ENCODE measurements around the gene AGFG2.
"Not testable (repeated sequence)": the region's sequence is repeated elsewhere in the genome, so short reads cannot be mapped to it uniquely, and the experiment has no call there.

The AGFG2 gene

DNA sequence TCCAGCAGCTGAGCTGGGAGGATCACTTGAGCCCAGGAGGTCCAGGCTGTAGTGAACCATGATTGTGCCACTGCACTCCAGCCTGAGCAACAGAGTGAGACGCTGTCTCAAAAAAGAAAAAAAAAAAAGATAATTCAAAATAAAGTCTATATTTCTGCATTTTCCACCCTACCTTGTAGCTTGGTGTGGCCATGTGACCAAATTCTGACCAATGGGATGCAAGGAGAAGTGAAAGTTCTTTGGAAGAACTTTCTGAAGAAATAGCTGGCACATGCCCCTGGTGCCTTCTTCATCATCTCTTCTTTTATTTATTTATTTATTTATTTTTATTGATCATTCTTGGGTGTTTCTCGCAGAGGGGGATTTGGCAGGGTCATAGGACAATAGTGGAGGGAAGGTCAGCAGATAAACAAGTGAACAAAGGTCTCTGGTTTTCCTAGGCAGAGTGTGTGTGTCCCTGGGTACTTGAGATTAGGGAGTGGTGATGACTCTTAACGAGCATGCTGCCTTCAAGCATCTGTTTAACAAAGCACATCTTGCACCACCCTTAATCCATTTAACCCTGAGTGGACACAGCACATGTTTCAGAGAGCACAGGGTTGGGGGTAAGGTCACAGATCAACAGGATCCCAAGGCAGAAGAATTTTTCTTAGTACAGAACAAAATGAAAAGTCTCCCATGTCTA is 17.0 kb upstream of the AGFG2 start:
- not testable (repeated sequence) for DNase-seq

GRCh38 chr7:100523192-100523591 is 15.8 kb upstream of the AGFG2 start:
- not testable (repeated sequence) for DNase-seq

DNA sequence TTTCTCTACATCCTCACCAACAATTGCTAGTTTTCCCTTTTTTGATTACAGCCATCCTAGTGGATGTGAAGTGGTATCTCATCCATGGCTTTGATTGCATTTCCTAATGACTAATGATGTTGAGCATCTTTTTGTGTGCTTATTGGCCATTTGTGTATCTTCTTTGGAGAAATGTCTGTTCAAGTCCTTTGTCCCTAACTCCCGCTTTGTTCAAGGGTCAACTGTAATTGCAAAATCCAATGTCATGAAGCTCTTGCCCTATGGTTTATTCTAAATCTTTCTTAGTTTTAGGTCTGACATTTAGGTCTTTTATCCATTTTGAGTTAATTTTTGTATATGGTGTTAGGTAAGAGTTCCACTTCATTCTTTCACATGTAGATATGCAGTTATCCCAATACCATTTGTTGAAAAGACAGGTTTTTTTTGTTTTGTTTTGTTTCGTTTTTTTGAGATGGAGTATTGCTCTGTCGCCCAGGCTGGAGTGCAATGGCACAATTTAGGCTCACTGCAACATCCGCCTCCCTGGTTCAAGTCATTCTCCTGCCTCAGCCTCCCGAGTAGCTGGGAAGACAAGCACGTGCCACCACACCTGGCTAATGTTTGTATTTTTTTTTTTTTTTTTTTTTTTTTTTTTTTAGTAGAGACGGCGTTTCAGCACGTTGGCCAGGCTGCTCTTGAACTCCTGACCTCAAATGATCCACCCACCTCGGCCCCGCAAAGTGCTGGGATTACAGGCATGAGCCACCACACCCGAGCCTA is 10.7 kb upstream of the AGFG2 start:
- not testable (repeated sequence) for DNase-seq

- no peak for DNase-seq
Observed at GRCh38 chr7:100532165-100533022, 6.6 kb upstream of the AGFG2 start.

DNA sequence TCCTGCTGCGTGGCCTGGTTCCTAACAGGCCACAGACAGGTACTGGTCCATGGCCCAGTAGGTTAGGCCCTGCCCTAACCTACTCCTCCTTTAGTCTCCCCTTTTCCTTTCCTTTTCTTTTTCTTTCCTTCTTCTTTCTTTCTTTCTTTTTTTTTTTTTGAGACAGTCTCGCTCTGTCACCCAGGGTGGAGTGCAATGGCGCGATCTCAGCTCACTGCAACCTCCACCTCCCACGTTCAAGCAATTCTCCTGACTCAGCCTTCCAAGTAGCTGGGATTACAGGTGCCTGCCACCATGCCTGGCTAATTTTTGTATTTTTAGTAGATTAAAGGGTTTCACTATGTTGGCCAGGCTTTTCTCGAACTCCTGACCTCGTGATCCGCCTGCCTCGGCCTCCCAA is 3.0 kb upstream of the AGFG2 start:
- DNase-seq, result not testable (repeated sequence)

GRCh38 chr7:100536695-100537094 is 2.3 kb upstream of the AGFG2 start:
- not testable (repeated sequence) for DNase-seq

DNA sequence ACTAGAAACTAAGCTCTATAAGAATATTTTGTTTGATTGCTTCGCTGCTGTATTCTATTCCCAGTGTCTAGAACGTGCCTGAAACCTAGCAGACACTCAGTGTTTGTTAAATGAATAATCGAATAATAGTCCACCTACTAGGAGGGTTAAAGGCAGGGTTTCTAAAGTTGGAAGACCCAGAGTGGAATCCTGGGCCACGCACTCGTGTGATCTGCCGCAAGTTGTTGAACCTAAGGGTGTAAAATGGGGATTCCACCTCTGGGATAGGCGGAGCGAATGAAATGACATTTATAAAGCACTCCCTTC is 702 bp upstream of the AGFG2 start:
- DNase-seq, result no peak

DNA sequence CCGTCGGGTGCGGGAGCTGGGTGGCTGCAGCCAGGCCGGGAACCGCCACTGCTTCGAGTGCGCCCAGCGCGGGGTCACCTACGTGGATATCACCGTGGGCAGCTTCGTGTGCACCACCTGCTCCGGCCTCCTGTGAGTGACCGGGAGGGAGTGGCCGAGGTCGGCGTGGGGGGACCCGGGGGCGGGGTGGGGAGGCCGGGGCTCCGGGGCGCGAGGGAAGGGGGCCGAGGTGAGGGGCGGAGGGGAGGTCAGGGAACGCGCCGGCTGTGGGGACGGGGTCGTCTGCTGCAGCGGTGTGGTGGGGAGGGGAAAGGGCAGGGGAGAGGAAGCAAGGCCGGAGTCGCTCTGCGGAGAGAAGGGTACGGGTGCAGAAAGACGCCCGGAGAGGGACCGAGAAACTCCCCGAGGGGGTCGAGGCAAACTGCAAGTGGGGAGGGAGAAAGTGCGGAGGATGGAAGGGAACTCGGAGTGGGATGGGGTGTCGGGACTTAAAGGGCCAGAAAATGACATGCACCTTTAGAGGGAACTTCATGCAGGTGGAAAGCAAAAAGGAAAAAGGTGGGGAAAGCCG is 518 bp downstream of the AGFG2 start:
- no peak for DNase-seq

DNA sequence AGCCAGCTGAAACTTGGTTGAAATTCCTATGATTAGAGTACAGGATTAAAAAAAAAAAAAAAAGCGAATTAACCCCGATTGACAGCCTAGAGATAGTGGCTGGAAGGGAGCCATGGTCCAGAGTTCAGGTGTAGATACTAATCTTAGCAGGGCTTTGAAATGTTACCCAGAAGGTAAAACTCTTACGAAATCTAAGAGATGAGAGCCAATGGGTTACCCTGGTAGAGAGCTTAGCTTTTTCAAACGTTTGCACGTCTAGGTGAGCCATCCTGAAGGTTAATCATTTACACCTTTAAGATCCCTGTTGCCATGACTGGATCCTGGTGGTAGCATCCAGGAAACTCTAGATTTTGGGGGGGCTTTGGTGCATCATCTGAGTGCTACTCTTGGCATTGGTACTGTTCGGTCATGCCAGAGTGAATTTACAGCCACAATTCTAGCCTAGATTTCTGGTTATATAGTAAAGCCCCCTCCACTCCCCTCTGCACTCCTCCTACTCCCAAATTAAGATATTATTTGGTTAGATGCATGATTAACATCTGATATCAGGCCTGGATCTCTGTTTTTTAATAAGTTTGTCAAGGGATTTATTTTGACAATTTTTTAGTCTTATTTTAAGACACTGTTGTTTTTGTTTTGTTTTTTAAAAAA is 1.2 kb downstream of the AGFG2 start:
- no peak for DNase-seq

DNA sequence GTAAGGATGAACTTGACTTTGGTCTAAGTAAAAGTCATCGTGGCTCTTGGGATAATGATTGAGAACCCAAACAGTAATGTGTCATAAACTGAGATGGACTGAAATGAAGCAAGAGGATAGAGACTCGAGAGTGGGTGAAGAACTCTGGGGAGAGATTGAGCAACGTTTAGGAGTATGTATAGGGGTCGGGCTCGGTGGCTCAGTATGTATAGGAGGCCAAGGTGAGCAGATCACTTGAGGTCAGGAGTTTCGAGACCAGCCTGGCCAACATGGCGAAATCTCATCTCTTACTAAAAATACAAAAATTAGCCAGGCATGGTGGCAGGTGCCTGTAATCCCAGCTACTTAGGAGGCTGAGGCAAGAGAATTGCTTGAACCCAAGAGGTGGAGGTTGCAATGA is 2.3 kb downstream of the AGFG2 start:
- not testable (repeated sequence) for DNase-seq

GRCh38 chr7:100543586-100543985 is 4.6 kb downstream of the AGFG2 start:
- DNase-seq, result no peak

GRCh38 chr7:100544386-100544785 is 5.4 kb downstream of the AGFG2 start:
- DNase-seq, result peak; percentile 24

DNA sequence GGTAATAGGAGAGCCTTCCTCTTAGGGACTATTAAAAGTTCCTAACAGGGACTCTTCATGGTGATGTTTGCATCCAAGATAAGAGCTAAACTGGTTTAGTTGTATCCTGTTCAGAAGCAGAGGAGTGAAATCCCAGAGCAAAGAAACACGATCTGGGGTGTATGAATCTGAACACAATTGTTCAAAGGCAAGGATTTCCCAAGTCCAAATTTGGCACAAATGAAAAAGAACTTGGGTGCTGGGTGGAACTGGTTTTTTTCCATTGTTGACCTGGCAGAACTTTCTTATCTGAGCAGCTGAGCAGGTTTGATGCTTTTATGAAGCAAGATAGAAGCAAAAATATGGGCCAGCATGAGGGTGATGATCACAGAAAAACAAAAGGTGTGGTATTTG is 6.0 kb downstream of the AGFG2 start:
- DNase-seq, result no peak

- peak; percentile 75 for DNase-seq
Observed at GRCh38 chr7:100545360-100546128, 6.5 kb downstream of the AGFG2 start.

DNA sequence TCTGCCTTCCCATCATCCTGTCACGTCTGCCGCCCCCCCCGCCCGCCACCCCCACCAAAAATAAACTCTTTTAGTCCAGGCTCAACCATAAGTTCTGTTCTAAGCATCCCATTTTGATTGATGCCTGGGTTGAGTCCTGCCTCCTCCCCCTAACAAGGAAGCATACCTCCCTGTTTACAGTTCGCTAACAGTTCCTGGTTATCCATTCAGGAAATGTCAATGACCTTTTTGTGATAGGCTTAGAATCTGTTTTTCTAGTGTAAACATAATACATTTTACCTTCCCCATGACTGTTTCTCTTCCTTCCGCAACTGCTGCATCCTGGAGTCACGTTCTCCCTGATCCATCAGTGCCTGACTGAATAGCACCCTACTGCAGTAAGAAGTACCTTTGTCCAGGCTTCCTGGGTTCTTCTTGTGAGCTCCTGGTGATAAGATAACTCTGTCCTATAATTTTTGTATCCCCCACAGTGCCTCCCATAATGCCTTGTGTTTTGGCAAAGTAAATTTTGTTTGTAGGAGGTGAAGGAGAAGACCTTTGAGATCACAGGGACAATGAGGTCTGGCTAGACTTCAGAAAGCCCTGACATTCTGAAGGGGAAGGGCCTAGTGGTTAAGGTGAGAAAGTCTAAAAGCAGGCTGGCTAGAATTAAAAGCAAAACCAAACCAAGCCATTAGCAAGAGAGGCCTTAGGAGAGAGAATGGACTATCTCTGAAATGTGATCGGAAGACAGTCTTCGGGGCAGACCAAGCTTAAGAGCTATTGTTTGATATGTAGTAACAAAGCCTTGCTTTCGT is 7.3 kb downstream of the AGFG2 start:
- peak; percentile 29 for DNase-seq

DNA sequence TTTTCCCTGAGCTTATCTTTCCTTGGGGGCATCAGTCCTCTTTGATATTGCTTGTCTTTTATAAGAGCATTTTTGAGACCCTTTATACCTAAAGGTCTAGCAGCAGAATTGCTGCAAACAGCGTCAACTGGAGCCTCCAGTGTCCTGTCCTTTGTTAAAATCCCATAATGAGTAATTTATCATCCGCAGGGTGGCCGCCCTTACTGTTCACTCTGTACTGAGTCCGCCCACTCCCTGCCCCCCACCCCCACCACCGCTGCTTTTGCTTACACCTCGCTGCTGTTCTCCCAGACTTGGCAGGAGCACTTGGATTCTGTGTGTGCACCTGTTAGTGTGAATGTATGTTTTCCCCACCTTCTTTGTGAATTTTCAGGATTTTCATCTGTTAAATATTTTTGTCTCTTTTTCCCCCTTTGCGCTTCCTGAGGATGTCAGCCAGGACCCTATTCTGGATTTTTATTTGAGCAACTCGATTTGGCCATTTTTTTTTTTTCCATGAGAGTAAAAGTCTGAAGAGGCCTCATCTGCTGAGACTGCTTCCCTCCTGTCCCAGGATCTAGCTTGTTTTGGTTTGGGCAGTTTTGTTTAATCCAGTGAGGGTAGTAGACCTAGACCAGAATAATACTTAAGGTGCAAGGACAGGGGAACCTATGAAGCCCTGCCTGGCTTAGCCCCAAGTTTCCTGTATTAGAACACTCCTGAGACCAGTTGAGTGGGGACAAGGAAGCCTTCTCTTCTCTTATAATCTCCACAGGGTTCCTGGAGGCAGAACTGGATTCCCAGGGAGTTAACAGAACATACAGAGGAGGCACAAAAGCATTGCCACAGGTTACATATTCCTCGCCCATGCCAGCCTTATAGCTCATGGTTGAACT is 8.2 kb downstream of the AGFG2 start:
- peak; percentile 31 for DNase-seq

- no peak for DNase-seq
Observed at GRCh38 chr7:100547872-100548271, 8.9 kb downstream of the AGFG2 start.

DNA sequence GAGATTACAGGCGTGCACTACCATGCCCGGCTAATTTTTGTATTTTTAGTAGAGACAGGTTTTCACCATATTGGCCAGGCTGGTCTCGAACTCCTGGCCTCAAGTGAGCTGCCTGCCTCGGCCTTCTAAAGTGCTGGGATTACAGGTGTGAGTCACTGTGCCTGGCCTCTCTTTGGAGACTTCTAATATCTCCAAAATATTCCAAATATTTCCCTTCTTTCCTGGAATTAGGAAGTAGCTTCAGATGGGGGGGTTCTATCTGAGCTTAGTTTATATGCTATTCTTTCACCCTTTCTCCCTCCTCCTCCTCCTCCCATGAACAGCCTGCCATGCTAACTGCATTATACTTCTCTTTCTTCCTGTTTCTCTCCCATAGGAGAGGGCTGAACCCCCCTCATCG is 9.4 kb downstream of the AGFG2 start:
- DNase-seq, result not testable (repeated sequence)

DNA sequence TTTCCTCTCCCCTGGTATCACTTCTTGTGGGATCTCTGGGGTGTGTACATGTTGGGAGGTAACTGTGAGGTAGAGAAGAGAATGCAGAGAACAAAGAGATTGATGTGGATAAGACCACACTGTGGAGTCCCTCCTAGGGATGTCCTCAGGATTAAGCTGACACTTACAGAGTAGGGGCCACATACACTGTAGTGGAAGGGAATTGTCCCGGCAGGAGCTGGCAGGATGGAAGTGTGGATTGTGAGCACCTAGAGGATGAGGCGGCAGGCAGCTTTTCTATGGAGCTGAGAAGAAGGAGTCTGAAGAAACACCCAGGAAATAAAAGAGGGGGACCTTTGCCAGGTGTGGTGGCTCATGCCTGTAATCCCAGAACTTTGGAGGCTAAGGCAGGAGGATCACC is 13.5 kb downstream of the AGFG2 start:
- DNase-seq, result no peak

GRCh38 chr7:100553032-100553431 is 14.0 kb downstream of the AGFG2 start:
- DNase-seq, result no peak
